Aorta (tissue), 5 donors: ENCODE results near the gene MET. TPM values are rescaled to one million over a fixed set of nuclear protein-coding genes. Genes with fewer than 3 reads are reported as not detected.

Experiments used
- ATAC-seq: fragments of 200-7000 bp; cut with Tn5 transposase; one replicate; pipeline ENCODE4 v1.9.1; 2022; ENCODE audit warnings: moderate library complexity; ENCODE audit not compliant: low FRiP score
- DNase-seq, 2 donors: peaks; one replicate each; pipeline ENCODE4 v3.0.0-alpha.2; 2020
- H3K27ac ChIP-seq, 2 donors: one replicate each; pipeline ENCODE4 v1.5.1; 2013; ENCODE audit warnings: low read length in 2 of 2, mild to moderate bottlenecking in 2 of 2, moderate library complexity in 2 of 2, control low read depth in 1 of 2, inconsistent platforms in 1 of 2, low read depth in 1 of 2
- H3K27me3 ChIP-seq, 2 donors: one replicate each; pipeline ENCODE4 v1.6.1; 2013; ENCODE audit warnings: control low read depth in 1 of 2, low read length in 1 of 2, mild to moderate bottlenecking in 1 of 2, moderate library complexity in 1 of 2; ENCODE audit not compliant: insufficient read depth in 2 of 2, control insufficient read depth in 1 of 2
- H3K36me3 ChIP-seq, 2 donors: one replicate each; pipeline ENCODE4 v1.6.1; 2013; ENCODE audit warnings: control low read depth in 1 of 2, low read length in 1 of 2, mild to moderate bottlenecking in 1 of 2; ENCODE audit not compliant: insufficient read depth in 2 of 2, control insufficient read depth in 1 of 2
- H3K4me1 ChIP-seq, 2 donors: one replicate each; pipeline ENCODE4 v1.6.1; 2013; ENCODE audit warnings: low read length in 2 of 2, control low read depth in 1 of 2, mild to moderate bottlenecking in 1 of 2, moderate library complexity in 1 of 2; ENCODE audit not compliant: insufficient read depth in 2 of 2, control insufficient read depth in 1 of 2
- H3K4me3 ChIP-seq, 2 donors: one replicate each; pipeline ENCODE4 v1.5.1; 2013; ENCODE audit warnings: low read length in 2 of 2, control low read depth in 1 of 2, mild to moderate bottlenecking in 1 of 2
- H3K9me3 ChIP-seq: one replicate; pipeline ENCODE4 v1.6.1; 2013; ENCODE audit warnings: mild to moderate bottlenecking, low read length; ENCODE audit not compliant: control insufficient read depth
- WGBS, 2 donors: extraction: QIAGEN DNeasy Blood & Tissue Kit; methylation state at CpG; one replicate each; pipeline ENCODE4 v1.1.7; 2013; 5-methylcytosine and 5-hydroxymethylcytosine counted together
- intact Hi-C, 2 donors: fragments of 100-400 bp; cut with DNase I; formaldehyde crosslinking; loops; one replicate each; pipeline versions ENCODE4 v1.14.2 to v1.15.0; 2022
- long read RNA-seq, 2 donors: library from polyadenylated mRNA; unstranded; transcript quantifications; one replicate each; pipeline ENCODE4 v2.0.0, GENCODE V29; 2020 to 2021
- polyA plus RNA-seq, 2 donors: library from polyadenylated mRNA; stranded (reverse); fragments of 200-250 nt; gene quantifications; one replicate each; pipeline ENCODE4 v1.2.3, GENCODE V29; 2013
- total RNA-seq, 2 donors: library from RNA; stranded (reverse); fragmentation: NEBNext Ultra II Directional; extraction: Animal tissue kit (Norgen Biotek cat#: 25700); gene quantifications; one replicate each; pipeline ENCODE4 v1.2.1, GENCODE V29; 2021
- donor health status: healthy with polysubstance abuse.
- donor health status: Bipolar disorder and iron deficiency.
- donor health status: DM: no; HTN: no; CAD: no.
- donor health status: DM: no; HTN: no; CAD: no.
- donor health status: DM: yes; HTN: yes; CAD: no.

The MET gene
- total RNA-seq (10 to 100 TPM; 16.8 to 24.6 TPM), polyA plus RNA-seq (1 to 10 TPM in 1 of 2 donors, under 1 TPM in 1; 0.79 to 1.9 TPM)
- long read RNA-seq, donor 1, partial matches to known transcripts = 12 of 13 reads
- long read RNA-seq, donor 1, other reads (novel, unspliced or antisense) = 1 of 13 reads
- long read RNA-seq, donor 2, partial matches to known transcripts = 4 of 5 reads
- long read RNA-seq, donor 2, other reads (novel, unspliced or antisense) = 1 of 5 reads

DNA sequence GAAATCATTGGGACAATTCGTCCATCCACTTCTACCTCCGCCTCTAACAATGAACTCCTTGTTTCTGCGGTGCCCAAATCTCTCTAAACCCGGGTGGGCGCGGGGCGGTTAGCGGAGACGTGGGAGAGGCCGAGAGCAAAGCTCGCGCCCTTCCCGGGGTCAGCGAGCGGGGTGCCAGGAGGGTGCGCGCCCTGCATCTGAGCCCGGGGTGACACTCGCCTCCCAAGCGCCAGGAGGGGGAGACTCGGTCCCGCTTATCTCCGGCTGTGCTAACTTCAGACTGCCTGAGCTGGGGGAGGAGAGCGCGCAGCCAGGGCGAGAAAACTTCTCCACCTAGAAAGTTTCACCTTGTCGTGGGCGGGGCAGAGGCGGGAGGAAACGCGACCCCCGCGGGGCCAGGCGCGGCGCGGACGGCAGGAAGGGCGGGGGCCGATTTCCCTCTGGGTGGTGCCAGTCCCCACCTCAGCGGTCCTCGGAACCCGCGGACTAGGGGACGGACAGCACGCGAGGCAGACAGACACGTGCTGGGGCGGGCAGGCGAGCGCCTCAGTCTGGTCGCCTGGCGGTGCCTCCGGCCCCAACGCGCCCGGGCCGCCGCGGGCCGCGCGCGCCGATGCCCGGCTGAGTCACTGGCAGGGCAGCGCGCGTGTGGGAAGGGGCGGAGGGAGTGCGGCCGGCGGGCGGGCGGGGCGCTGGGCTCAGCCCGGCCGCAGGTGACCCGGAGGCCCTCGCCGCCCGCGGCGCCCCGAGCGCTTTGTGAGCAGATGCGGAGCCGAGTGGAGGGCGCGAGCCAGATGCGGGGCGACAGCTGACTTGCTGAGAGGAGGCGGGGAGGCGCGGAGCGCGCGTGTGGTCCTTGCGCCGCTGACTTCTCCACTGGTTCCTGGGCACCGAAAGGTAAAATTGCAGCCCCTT lies at the start of gene MET:
TSS of gene MET (plus strand) at position 516 of the 915 bp plus-strand sequence. CDS start 26,889 bp downstream, outside the sequence.
- Histone ChIP-seq H3K27me3 (no peaks in the 10 kb centered on the region), H3K4me1 (no peaks in the 10 kb centered on the region), H3K36me3 (no peaks in the 10 kb centered on the region), H3K27ac (peak within 1 kb of the TSS in 1 of 2 donors; percentile 55), H3K4me3 (peak within 1 kb of the TSS; percentile 7 to 53), H3K9me3 (no peaks in the 10 kb centered on the region)
- ATAC-seq (peak; percentile 93), DNase-seq (peak; percentile 76 to 90)
- intact Hi-C loops = loop anchor here in 1 of 2 donors (5.0 kb wide), 1 partner anchor 135 kb away; no protein-coding TSS in a partner anchor
- 0 to 1% methylated on average over 70 to 101 of the region's 101 CpGs for WGBS, 2 donors

- DNase-seq (no peak), ATAC-seq (no peak)
- intact Hi-C loops = no loop called here
- H3K9me3 ChIP-seq = no peaks in the 10 kb centered on the region
- no peak overlapping the region for H3K27ac ChIP-seq
- 80 to 88% methylated on average over 8 of the region's 8 CpGs for WGBS, 2 donors
- H3K27me3 ChIP-seq = no peaks in the 10 kb centered on the region
- no peaks in the 10 kb centered on the region for H3K36me3 ChIP-seq
- H3K4me1 ChIP-seq = peaks cover 0 to 1% of the 10 kb centered on the region in 2 donors
- H3K4me3 ChIP-seq = no peak overlapping the region
These were observed 45.1 kb upstream of the MET start for GRCh38 chr7:116626886-116627285.

DNA sequence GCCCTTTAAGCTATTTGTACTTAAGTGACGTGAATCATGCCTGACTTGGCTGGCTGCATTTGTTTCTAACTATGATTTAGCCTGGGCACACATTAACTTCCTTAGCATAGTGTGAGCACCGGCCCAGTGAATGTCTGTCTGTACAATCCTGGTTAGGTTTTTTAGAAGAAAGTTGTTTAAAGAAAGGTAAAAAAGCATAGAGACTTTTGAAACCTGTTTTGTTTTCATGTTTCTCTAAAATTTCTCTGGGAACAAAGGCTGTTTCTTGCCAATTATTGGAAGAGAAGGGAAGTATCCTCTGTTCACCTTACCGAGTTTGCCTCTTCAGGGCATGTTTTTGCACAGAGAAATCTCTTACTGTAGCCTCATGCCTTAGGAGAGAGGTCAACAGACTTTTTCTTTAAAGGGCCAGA lies 42.9 kb upstream of the MET start:
- H3K27ac ChIP-seq = peak overlapping the region; percentile 42 to 76
- no peaks in the 10 kb centered on the region for H3K9me3 ChIP-seq
- 5 to 7% methylated on average over 3 of the region's 3 CpGs for WGBS, 2 donors
- DNase-seq (no peak), ATAC-seq (no peak)
- intact Hi-C loops = no loop called here
- no peaks in the 10 kb centered on the region for H3K27me3 ChIP-seq
- H3K4me3 ChIP-seq = no peak overlapping the region
- H3K36me3 ChIP-seq = no peaks in the 10 kb centered on the region
- peaks cover 0 to 1% of the 10 kb centered on the region in 2 donors for H3K4me1 ChIP-seq

DNA sequence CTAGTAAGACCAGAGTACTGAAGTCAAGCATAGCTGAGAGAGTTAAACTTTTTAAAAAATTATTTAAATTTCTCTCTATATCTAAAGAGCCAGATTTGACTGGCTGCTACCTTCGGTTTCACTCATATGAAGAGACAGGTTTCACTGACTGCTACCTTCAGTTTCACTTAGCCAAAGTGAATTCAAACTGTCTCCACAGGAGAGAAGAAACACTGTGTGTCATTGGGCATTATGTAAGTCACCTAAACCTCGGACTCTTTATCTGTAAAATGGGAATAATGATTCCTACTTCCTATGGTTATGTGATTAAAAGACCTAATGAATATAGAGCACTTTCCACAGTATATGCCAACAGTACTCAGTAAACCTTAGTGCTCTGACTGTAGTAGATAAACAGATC lies 41.6 kb upstream of the MET start:
- no peaks in the 10 kb centered on the region for H3K27me3 ChIP-seq
- no peak for ATAC-seq
- H3K4me1 ChIP-seq = peaks cover 0 to 1% of the 10 kb centered on the region in 2 donors
- intact Hi-C loops = no loop called here
- no peak overlapping the region for H3K27ac ChIP-seq
- no peaks in the 10 kb centered on the region for H3K36me3 ChIP-seq
- DNase-seq = no peak
- H3K9me3 ChIP-seq = no peaks in the 10 kb centered on the region
- no peak overlapping the region for H3K4me3 ChIP-seq
- WGBS, 2 donors = 80 to 83% methylated on average over 2 of the region's 2 CpGs

GRCh38 chr7:116630932-116631671 lies 40.9 kb upstream of the MET start:
- Histone ChIP-seq H3K4me1 (peaks cover 0 to 1% of the 10 kb centered on the region in 2 donors), H3K36me3 (no peaks in the 10 kb centered on the region), H3K4me3 (no peak overlapping the region), H3K27ac (no peak overlapping the region), H3K27me3 (no peaks in the 10 kb centered on the region), H3K9me3 (no peaks in the 10 kb centered on the region)
- 64 to 67% methylated on average over 10 of the region's 10 CpGs for whole genome bisulfite sequencing, 2 donors
- ATAC-seq (peak; percentile 75), DNase-seq (peak; percentile 67 to 89)
- intact Hi-C loops = no loop called here

- Histone ChIP-seq H3K36me3 (no peaks in the 10 kb centered on the region), H3K4me3 (no peak overlapping the region), H3K9me3 (no peaks in the 10 kb centered on the region), H3K4me1 (peaks cover 0 to 1% of the 10 kb centered on the region in 2 donors), H3K27me3 (no peaks in the 10 kb centered on the region), H3K27ac (no peak overlapping the region)
- intact Hi-C loops = no loop called here
- ATAC-seq (no peak), DNase-seq (no peak)
- WGBS, 2 donors = 91 to 95% methylated on average over 2 of the region's 2 CpGs
These were observed 40.3 kb upstream of the MET start for GRCh38 chr7:116631676-116632075.

DNA sequence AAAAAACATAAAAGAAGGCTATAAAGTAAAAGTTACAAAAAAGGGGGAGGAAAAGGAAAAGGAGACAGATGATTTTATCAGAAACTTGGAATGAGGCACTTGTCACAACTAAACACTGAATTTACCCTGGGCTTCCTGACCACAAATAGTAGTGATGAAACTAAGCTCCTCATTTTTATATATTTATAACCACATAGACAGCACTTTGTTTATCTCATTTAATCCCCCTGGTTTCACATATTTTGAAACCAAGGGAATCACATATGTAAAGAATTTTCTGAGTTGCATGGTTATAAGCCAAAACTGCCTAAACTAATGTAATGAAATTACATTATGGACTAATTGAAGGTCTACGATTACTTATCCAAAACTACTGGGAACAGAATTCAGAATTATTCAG lies 39.6 kb upstream of the MET start:
- H3K27me3 ChIP-seq = no peaks in the 10 kb centered on the region
- intact Hi-C loops = no loop called here
- H3K4me1 ChIP-seq = peaks cover 0 to 1% of the 10 kb centered on the region in 2 donors
- H3K4me3 ChIP-seq = no peak overlapping the region
- H3K9me3 ChIP-seq = no peaks in the 10 kb centered on the region
- DNase-seq = no peak
- no peaks in the 10 kb centered on the region for H3K36me3 ChIP-seq
- no peak for ATAC-seq
- H3K27ac ChIP-seq = no peak overlapping the region
- WGBS, 2 donors = 98 to 99% methylated on average over 1 of the region's 1 CpG

- H3K36me3 ChIP-seq = no peaks in the 10 kb centered on the region
- intact Hi-C loops = no loop called here
- H3K4me3 ChIP-seq = peak overlapping the region in 1 of 2 donors; percentile 41
- WGBS, 2 donors = 54 to 55% methylated on average over 13 of the region's 13 CpGs
- no peaks in the 10 kb centered on the region for H3K9me3 ChIP-seq
- H3K27me3 ChIP-seq = no peaks in the 10 kb centered on the region
- H3K27ac ChIP-seq = no peak overlapping the region
- DNase-seq (no peak), ATAC-seq (no peak)
- H3K4me1 ChIP-seq = peaks cover 0 to 1% of the 10 kb centered on the region in 2 donors
These were observed 38.6 kb upstream of the MET start for GRCh38 chr7:116633131-116633988.
